ENCODE measurements around the gene SCO1. TPM values are rescaled to one million over a fixed set of nuclear protein-coding genes. Genes with fewer than 3 reads are reported as not detected.

Gene SCO1
- total and polyA plus RNA-seq, 4 donors: 18.0 to 33.2 (median 22.8) TPM

GRCh38 chr17:10741416-10742135 lies 44.2 kb upstream of the SCO1 start:
- H3K36me3 ChIP-seq (ENCODE audit: control insufficient read depth in 4 of 4, insufficient read depth in 3 of 4, low read depth in 1 of 4, low read length in 3 of 4): no peaks in the 10 kb centered on the region
- H3K4me1 ChIP-seq (ENCODE audit: control insufficient read depth in 4 of 4, insufficient read depth in 4 of 4, low read length in 3 of 4): peaks cover 6 to 39% (median 26%) of the 10 kb centered on the region in 4 donors
- no peak overlapping the region for H3K9ac ChIP-seq (ENCODE audit: low read depth in 1 of 2, low read length in 2 of 2)
- no peaks in the 10 kb centered on the region for H3K27me3 ChIP-seq (ENCODE audit: control insufficient read depth in 4 of 4, insufficient read depth in 4 of 4, low read length in 3 of 4)
- DNase-seq (ENCODE audit: low spot score): no peak
- no peaks in the 10 kb centered on the region for H3K9me3 ChIP-seq (ENCODE audit: control insufficient read depth in 4 of 4, low read length in 3 of 4)
- TF ChIP-seq JUND (IDR thresholded peaks at IDR 0.05) (no peak), FOXA1 (IDR thresholded peaks at IDR 0.05) (no peak), TAF1 (conservative IDR thresholded peaks at IDR 0.05) (no peak), CTCF (IDR thresholded peaks at IDR 0.05; ENCODE audit: low read depth, low read length, missing input control) (no peak), RXRA (IDR thresholded peaks at IDR 0.05) (no peak), SP1 (IDR thresholded peaks at IDR 0.05) (no peak), NR2F2 (IDR thresholded peaks at IDR 0.05) (no peak), REST (IDR thresholded peaks at IDR 0.05) (no peak), HNF4G (IDR thresholded peaks at IDR 0.05) (no peak), HNF4A (conservative IDR thresholded peaks at IDR 0.05) (no peak), EGR1 (IDR thresholded peaks at IDR 0.05; ENCODE audit: low read depth in 2 of 2) (no peak), FOXA2 (IDR thresholded peaks at IDR 0.05) (no peak)
- H3K27ac ChIP-seq (ENCODE audit: low read depth in 1 of 2, low read length in 2 of 2): no peak overlapping the region
- 94% methylated on average over 10 of the region's 10 CpGs for WGBS
- H3K4me3 ChIP-seq (ENCODE audit: low read depth in 1 of 3, low read length in 3 of 3): no peak overlapping the region

GRCh38 chr17:10739386-10739785 lies 42.1 kb upstream of the SCO1 start:
- Histone ChIP-seq H3K27ac (ENCODE audit: low read depth in 1 of 2, low read length in 2 of 2) (peak overlapping the region in 1 of 2 donors; percentile 44), H3K4me1 (ENCODE audit: control insufficient read depth in 4 of 4, insufficient read depth in 4 of 4, low read length in 3 of 4) (peaks cover 6 to 39% (median 27%) of the 10 kb centered on the region in 4 donors), H3K9me3 (ENCODE audit: control insufficient read depth in 4 of 4, low read length in 3 of 4) (no peaks in the 10 kb centered on the region), H3K36me3 (ENCODE audit: control insufficient read depth in 4 of 4, insufficient read depth in 3 of 4, low read depth in 1 of 4, low read length in 3 of 4) (no peaks in the 10 kb centered on the region), H3K27me3 (ENCODE audit: control insufficient read depth in 4 of 4, insufficient read depth in 4 of 4, low read length in 3 of 4) (no peaks in the 10 kb centered on the region), H3K4me3 (ENCODE audit: low read depth in 1 of 3, low read length in 3 of 3) (no peak overlapping the region), H3K9ac (ENCODE audit: low read depth in 1 of 2, low read length in 2 of 2) (no peak overlapping the region)
- TF ChIP-seq GABPA (IDR thresholded peaks at IDR 0.05 in 1 of 2, conservative IDR thresholded peaks at IDR 0.05 in 1 of 2): no peak
- no peak for TF ChIP-seq RXRA (IDR thresholded peaks at IDR 0.05)
- no peak for TF ChIP-seq RAD21 (IDR thresholded peaks at IDR 0.05)
- TF ChIP-seq YY1 (IDR thresholded peaks at IDR 0.05): no peak
- no peak for TF ChIP-seq TAF1 (conservative IDR thresholded peaks at IDR 0.05)
- TF ChIP-seq JUND (IDR thresholded peaks at IDR 0.05): no peak
- TF ChIP-seq HNF4G (IDR thresholded peaks at IDR 0.05): no peak
- TF ChIP-seq ZBTB33 (IDR thresholded peaks at IDR 0.05): no peak
- TF ChIP-seq ATF3 (IDR thresholded peaks at IDR 0.05): no peak
- TF ChIP-seq EGR1 (IDR thresholded peaks at IDR 0.05; ENCODE audit: low read depth in 2 of 2): no peak
- TF ChIP-seq NR2F2 (IDR thresholded peaks at IDR 0.05): no peak
- TF ChIP-seq FOXA1 (IDR thresholded peaks at IDR 0.05): no peak
- TF ChIP-seq REST (IDR thresholded peaks at IDR 0.05): no peak
- TF ChIP-seq FOXA2 (IDR thresholded peaks at IDR 0.05): no peak
- no peak for TF ChIP-seq HNF4A (conservative IDR thresholded peaks at IDR 0.05)
- TF ChIP-seq, protein P1, sequence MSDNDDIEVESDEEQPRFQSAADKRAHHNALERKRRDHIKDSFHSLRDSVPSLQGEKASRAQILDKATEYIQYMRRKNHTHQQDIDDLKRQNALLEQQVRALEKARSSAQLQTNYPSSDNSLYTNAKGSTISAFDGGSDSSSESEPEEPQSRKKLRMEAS (IDR thresholded peaks at IDR 0.05): no peak
- DNase-seq (ENCODE audit: low spot score): no peak
- 91% methylated on average over 5 of the region's 5 CpGs for WGBS
